Gastroesophageal sphincter (tissue), 3 donors: ENCODE measurements around the gene METTL16.

Experiments
- CTCF ChIP-seq, 4 experiments: fragments of 200-600 bp in 2 of 4; fragments of 450-650 bp in 2 of 4; sonication (generic) in 1 of 4; IDR thresholded peaks; one replicate each; pipeline ENCODE4 v1.5.1; 2017 to 2019; ENCODE audit warnings: antibody characterized with exemption in 4 of 4, mild to moderate bottlenecking in 2 of 4, moderate library complexity in 2 of 4
- EP300 ChIP-seq: sonication (generic); formaldehyde crosslinking; IDR thresholded peaks from one replicate; pipeline ENCODE4 v1.6.1; 2017; ENCODE audit warnings: antibody characterized with exemption, mild to moderate bottlenecking
- POLR2A ChIP-seq, 2 donors: fragments of 450-650 bp; IDR thresholded peaks; one replicate each; pipeline ENCODE4 v1.6.1; 2017; ENCODE audit warnings: antibody characterized with exemption in 2 of 2, mild to moderate bottlenecking in 2 of 2, moderate library complexity in 1 of 2

- no peak for TF ChIP-seq CTCF (IDR thresholded peaks at IDR 0.05)
- no peak for TF ChIP-seq POLR2A (IDR thresholded peaks at IDR 0.05)
- no peak for TF ChIP-seq EP300
Observed at GRCh38 chr17:2483084-2483483, 28.6 kb downstream of the METTL16 start.
